ENCODE measurements around the gene TLE5.

Gene TLE5

GRCh38 chr19:3075605-3076431 is 13.5 kb upstream of the TLE5 start:
- Histone ChIP-seq H3K9me3 (no peaks in the 10 kb centered on the region), H3K27me3 (no peaks in the 10 kb centered on the region), H3K4me3 (ENCODE audit: low read depth, low read length) (peak overlapping the region; percentile 42), H3K36me3 (no peaks in the 10 kb centered on the region), H3K4me1 (no peaks in the 10 kb centered on the region)
- TF ChIP-seq CTCF (IDR thresholded peaks at IDR 0.05; ENCODE audit: low read depth, low read length): peak; percentile 83
- DNase-seq: peak; percentile 73

- H3K27me3 ChIP-seq: no peaks in the 10 kb centered on the region
- no peaks in the 10 kb centered on the region for H3K4me1 ChIP-seq
- H3K9me3 ChIP-seq: no peaks in the 10 kb centered on the region
- no peak for DNase-seq
- no peaks in the 10 kb centered on the region for H3K36me3 ChIP-seq
- no peak overlapping the region for H3K4me3 ChIP-seq (ENCODE audit: low read depth, low read length)
- TF ChIP-seq CTCF (IDR thresholded peaks at IDR 0.05; ENCODE audit: low read depth, low read length): no peak
These were observed 11.8 kb upstream of the TLE5 start for GRCh38 chr19:3073931-3074595.

GRCh38 chr19:3073159-3073563 is 10.9 kb upstream of the TLE5 start:
- H3K27me3 ChIP-seq: no peaks in the 10 kb centered on the region
- H3K4me3 ChIP-seq (ENCODE audit: low read depth, low read length): no peak overlapping the region
- no peak for TF ChIP-seq CTCF (IDR thresholded peaks at IDR 0.05; ENCODE audit: low read depth, low read length)
- peak; percentile 66 for DNase-seq
- no peaks in the 10 kb centered on the region for H3K36me3 ChIP-seq
- peaks cover 6% of the 10 kb centered on the region; the same call in 1 of the 2 replicates for H3K4me1 ChIP-seq
- no peaks in the 10 kb centered on the region for H3K9me3 ChIP-seq

GRCh38 chr19:3071768-3072167 is 9.5 kb upstream of the TLE5 start:
- Histone ChIP-seq H3K4me3 (ENCODE audit: low read depth, low read length) (no peak overlapping the region), H3K4me1 (peaks cover 10% of the 10 kb centered on the region), H3K9me3 (no peaks in the 10 kb centered on the region), H3K27me3 (no peaks in the 10 kb centered on the region), H3K36me3 (no peaks in the 10 kb centered on the region)
- no peak for TF ChIP-seq CTCF (IDR thresholded peaks at IDR 0.05; ENCODE audit: low read depth, low read length)
- DNase-seq: no peak

- peak; percentile 93 for DNase-seq
- Histone ChIP-seq H3K27me3 (no peaks in the 10 kb centered on the region), H3K4me1 (peaks cover 10% of the 10 kb centered on the region), H3K36me3 (no peaks in the 10 kb centered on the region), H3K9me3 (no peaks in the 10 kb centered on the region), H3K4me3 (ENCODE audit: low read depth, low read length) (no peak overlapping the region)
- TF ChIP-seq CTCF (IDR thresholded peaks at IDR 0.05; ENCODE audit: low read depth, low read length): no peak
These were observed 5.8 kb upstream of the TLE5 start for GRCh38 chr19:3068071-3068470.

GRCh38 chr19:3067563-3067962 is 5.3 kb upstream of the TLE5 start:
- TF ChIP-seq CTCF (IDR thresholded peaks at IDR 0.05; ENCODE audit: low read depth, low read length): no peak
- DNase-seq: no peak

More at GRCh38 chr19:3067563-3067962, 5.3 kb upstream of the TLE5 start:
- Histone ChIP-seq H3K4me3 (ENCODE audit: low read depth, low read length) (no peak overlapping the region), H3K27me3 (no peaks in the 10 kb centered on the region), H3K9me3 (no peaks in the 10 kb centered on the region), H3K36me3 (no peaks in the 10 kb centered on the region), H3K4me1 (peaks cover 10% of the 10 kb centered on the region)
